ENCODE measurements around the gene KNDC1.

KNDC1 gene

GRCh38 chr10:133241501-133242205 lies 81.6 kb downstream of the KNDC1 start:
- DNase-seq (ENCODE audit: low spot score) = no peak

DNA sequence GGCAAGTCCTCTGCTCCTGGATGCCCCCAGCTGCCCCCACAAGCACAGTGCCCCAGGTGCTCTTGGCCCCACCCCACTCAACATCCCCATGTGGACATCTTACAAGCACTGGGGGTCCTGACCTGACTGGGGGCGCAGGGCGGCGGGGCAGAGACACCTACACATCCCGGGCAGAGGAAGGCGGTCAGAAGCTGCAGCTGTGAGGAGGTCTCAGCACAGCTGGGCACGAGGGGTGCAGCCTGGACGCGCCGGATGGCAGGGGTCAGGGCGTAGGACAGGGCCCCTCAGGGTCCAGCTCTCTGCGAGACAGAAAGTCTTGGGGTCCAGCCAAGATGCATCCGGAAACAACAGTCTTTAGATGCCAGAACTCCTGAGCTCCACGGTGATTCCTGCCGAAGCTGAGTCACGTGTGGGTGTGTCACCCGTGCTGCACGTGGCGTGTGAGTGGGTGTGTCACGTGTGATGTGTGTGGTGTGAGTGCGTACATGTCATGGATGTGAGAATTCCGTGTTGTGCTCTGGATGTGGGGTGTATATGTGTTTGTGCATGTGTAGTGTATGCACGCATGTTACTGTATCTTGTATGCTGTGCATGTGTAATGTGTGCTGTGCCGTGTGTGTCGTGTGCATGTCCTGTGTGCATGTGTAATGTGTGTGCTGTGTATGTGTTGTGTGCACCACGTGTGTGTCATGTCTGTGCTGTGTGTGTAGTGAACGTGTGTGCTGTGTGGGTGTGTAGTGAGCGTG lies 82.8 kb downstream of the KNDC1 start:
- DNase-seq (ENCODE audit: low spot score) = no peak

- DNase-seq (ENCODE audit: low spot score) = no peak
Observed at GRCh38 chr10:133243593-133243992, 83.6 kb downstream of the KNDC1 start.

DNA sequence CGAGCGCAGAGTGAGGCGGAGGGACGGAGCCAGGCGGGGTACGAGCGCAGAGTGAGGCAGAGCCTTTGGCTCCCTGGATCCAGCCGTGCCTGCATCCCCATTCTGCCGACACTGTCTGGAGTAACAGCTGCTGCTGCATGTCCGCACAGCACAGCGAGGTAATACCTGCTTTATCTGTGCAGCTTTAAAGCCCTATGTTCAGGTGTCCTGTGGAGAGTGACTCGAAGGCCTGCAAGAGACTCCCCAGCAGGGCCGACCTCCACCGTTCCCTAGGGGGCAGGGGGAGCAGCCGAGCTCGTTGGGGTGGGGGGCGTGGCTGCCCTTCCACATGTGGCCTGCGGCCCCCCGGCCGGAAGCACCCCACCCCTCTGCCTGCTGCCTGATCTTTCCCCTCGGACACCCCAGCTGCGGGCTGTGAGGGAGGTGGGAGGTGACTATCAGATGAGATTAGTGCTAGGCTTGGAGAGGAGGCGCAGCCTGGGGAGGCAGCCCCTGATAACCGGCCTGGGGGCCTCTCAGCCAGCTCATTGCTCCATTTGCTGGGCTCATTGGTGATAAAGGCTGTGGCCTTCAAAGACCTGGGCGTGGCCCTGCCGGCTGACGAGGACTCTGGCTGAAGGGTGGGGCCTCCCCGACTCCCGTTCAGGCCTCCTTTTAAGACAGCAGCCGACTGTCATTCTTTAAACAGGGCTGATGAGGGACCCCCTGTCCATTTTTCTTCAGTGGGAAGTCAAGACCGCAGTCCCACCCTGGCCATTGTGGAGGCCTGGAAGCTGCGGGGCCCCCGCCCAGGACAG lies 85.6 kb downstream of the KNDC1 start:
- peak; percentile 57 for DNase-seq (ENCODE audit: low spot score)

DNA sequence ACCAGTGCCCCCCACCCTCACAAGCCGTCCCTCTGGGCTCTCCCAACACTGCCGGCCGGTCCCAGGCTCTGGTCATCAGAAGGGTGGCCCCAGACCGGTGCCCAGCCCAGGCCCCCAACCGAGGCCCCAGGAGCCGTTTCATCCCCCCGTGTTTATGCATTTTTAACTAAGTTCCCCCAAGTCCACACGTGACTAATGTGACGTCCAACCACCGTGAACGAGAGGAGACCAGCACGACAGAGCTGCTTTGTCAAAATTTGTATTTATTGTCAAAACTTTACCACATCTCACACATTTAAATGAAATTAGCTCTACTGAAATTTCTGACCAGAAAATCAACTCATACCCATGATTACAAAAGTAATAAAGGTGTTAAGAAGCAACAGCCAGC lies 86.2 kb downstream of the KNDC1 start:
- no peak for DNase-seq (ENCODE audit: low spot score)

GRCh38 chr10:133247681-133248333 lies 87.8 kb downstream of the KNDC1 start:
- no peak for DNase-seq (ENCODE audit: low spot score)

DNA sequence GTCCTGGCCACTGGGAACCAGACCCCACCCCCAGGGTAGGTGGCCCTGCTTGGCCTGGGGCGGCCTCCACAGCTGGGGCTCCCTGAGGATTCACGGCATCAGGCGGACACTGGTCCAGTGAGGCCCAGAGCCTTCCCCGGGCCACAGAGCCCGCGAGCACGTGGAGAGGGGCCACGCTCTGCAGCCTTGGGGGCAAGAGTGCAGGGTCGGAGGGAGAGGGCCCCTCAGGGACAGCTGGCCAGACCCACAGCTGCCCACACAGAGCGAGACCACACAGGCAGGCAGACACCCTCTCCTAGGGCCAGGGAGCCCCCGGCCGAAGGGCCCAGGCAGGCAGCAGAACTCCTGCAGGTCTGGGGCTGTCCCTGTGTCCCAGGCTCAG lies 88.3 kb downstream of the KNDC1 start:
- DNase-seq (ENCODE audit: low spot score) = no peak

- no peak for DNase-seq (ENCODE audit: low spot score)
Observed at GRCh38 chr10:133249094-133249780, 89.2 kb downstream of the KNDC1 start.

GRCh38 chr10:133249975-133250754 lies 90.1 kb downstream of the KNDC1 start:
- no peak for DNase-seq (ENCODE audit: low spot score)

GRCh38 chr10:133251388-133252222 lies 91.6 kb downstream of the KNDC1 start:
- no peak for DNase-seq (ENCODE audit: low spot score)

DNA sequence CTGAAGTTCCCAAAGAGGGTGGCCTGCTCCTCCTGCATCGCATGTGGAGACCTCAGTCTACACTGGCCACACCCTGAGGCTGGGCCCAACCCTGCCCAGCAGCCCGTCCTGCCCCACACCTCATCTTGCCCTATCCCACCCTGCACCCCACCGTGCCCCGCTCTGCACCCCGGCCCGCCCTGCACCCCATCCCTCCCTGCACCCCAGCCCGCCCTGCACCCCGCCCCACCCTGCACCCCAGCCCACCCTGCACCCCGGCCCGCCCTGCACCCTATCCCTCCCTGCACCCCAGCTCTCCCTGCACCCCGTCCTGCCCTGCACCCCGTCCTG lies 92.2 kb downstream of the KNDC1 start:
- no peak for DNase-seq (ENCODE audit: low spot score)

GRCh38 chr10:133253361-133253955 lies 93.4 kb downstream of the KNDC1 start:
- no peak for DNase-seq (ENCODE audit: low spot score)

DNA sequence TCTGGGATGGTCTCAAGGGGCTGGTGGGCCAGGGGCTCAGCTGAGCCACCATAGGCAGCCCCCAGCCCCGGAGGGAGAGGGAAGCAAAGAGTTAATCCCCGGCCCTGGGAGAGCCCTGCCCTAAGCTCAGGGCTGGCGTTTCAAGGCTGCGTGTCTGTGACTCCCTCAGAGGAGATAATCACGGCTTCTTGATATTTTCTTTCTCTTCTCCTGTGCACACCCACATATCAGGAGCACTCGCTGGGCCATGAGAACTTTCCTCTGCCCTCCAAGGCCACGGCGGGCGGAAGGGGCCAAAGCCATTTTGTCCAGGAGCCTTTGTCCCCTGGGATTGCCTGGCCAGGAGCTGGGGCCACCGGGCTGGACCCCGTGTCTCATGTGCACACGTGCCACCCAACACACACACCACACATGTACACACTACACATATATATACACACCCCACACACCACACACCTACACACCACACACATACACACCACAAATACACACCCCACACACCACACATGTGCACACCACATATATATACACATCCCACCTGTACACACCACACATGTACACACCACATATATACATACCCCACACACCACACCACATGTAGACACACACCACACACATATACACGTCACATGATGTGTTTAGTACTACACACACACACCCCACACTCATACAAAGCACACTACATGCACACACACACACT lies 94.6 kb downstream of the KNDC1 start:
- no peak for DNase-seq (ENCODE audit: low spot score)

DNA sequence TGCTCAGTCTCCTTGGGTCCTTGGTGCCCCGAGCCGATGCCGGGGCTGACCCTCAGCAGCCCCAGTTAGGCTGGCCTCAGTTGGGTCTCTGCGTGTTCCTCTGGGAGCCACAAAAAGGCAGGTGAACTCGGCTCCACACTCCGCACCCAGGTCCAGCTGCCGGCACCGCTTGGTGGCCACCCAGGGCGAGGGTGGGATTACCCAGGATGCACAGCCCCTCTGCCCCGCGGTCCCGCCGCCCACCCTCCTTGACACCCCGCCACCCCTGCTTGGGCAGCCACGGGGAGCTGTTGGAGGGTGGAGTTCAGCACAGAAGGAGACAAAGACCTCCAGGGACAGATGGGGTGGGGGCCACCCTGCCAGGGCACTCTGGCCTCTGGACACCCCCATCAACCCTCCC lies 95.3 kb downstream of the KNDC1 start:
- no peak for DNase-seq (ENCODE audit: low spot score)

DNA sequence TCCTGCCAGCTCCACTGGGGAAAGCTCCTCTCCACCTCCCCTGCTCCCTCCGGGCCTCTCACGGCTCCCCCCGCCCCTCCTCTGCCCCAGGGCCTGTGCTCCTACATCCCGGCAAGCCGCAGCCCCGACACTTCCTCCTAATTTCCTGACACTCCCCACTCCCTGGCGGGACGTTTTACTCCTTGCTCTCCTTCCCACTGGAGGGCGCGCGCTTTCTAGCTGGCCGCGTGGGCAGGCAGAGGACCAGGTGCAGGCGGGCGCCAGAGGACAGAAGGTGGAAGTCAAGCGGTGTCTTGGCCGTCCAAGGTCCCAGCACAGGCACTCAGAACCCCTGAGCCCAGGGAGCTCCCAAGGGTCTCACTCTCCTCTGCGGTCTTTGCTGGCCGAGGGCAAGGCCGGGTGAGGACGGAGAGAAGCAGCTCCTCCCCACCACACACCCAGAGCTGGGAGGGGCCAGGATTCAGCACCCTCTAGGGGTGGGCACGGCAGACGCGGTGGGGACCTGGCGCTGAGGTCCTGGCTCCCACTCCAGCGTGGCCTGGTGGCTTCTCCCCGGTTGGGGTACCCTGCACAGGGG lies 97.6 kb downstream of the KNDC1 start:
- DNase-seq (ENCODE audit: low spot score) = peak; percentile 74

GRCh38 chr10:133258066-133258817 lies 98.2 kb downstream of the KNDC1 start:
- peak; percentile 81 for DNase-seq (ENCODE audit: low spot score)

- peak; percentile 96 for DNase-seq (ENCODE audit: low spot score)
Observed at GRCh38 chr10:133258818-133259601, 99.0 kb downstream of the KNDC1 start.
